Hepatic stellate cell (primary cell): Measurements from ENCODE around the gene ZDHHC1.
A peak's percentile ranks its signal among the peaks of the same experiment; 100 is the strongest.

Experiments
- DNase-seq: peaks from one replicate; pipeline ENCODE4 v3.0.0; 2011; ENCODE audit warnings: low spot score

The ZDHHC1 gene

GRCh38 chr16:67447508-67448076 is 31.3 kb upstream of the ZDHHC1 start:
- DNase-seq, result peak; percentile 56

DNA sequence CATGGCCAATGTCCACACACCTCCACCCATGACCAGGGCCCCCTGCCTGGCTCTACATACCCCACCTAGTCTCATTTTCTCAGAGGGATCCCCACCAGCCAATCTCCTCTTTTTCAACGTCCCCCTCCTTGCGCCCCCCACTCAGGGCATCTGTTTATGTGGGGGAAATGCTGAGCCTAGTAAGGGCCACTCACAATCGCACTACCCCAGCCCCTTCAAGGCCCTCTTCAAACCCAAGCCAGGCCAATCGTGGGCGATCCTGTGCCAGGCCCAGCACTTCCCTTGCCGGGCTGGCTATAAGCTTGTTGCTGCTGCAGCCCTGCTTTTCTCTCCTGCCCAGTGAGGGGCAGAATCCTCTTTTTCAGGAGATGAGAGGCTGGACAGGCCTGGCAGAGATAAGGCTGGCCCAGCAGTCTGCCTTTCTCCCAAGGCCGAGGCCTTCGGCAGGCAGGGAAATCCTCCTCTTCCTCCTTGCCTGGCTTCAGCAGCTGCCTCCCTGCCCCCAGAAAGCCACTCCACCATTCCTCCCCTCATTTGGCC is 30.8 kb upstream of the ZDHHC1 start:
- no peak for DNase-seq

DNA sequence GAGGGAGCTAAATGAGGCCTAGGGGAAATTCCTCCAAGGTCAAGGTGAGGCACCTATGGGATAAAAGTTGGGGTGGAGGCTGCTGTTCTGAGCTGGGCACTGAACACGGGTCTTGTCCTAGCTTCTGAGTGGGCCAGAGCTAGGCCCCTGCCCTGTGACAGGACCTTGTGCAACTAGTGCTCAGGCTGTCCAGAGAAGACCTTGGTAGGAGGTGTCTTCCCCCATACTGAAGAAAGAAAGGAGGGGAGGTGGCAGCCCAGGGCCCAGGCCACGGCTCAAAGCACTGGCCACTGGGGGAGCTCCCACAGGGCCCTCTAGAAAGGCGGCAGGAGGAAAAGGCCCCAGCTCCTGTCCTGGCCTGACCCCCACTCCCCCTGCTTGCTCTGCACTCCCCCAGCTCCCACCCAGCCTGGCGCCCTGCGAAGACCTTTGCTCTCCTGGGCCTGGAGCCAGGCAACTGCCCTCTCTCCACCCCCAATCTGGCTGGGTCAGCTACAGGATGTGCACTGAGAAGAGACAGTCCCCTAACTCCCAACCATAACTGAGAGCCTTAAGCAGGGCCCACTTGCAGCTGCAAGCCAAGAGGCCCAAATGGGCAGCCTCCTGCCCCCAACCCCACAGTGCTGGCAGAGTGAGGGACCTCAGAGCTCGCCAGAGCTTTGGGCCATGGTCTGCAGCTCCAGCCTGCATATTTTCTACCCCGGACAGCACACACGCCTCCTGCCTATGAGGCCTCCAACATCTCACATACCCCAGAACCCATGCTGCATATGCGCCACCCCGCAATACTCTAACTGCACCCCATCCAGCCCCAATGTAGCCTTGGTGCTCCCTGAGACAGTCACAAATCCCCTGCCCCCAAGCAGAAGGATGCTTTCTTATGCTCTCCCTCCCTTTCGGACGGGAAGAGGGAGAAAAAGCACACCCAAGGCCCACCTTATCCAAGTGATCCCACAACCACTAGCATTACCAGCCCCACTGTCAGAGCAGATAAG is 29.9 kb upstream of the ZDHHC1 start:
- no peak for DNase-seq

- DNase-seq, result no peak
Measured at GRCh38 chr16:67445441-67445912, 29.2 kb upstream of the ZDHHC1 start.

DNA sequence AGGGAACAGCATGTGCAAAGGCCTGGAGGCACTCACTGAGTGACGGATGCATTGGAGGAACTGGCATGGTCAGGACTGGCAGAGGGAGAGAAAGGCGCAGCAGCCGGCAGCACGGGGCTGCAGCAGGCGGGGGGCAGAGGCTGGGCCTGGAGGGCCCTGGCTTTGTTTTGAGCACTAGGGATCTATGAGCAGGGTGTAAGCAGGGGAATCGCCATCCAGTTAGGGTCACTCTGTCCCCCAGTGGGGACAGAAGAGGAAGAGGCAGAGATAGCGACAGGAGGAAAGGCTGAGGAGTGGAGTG is 28.8 kb upstream of the ZDHHC1 start:
- no peak for DNase-seq

DNA sequence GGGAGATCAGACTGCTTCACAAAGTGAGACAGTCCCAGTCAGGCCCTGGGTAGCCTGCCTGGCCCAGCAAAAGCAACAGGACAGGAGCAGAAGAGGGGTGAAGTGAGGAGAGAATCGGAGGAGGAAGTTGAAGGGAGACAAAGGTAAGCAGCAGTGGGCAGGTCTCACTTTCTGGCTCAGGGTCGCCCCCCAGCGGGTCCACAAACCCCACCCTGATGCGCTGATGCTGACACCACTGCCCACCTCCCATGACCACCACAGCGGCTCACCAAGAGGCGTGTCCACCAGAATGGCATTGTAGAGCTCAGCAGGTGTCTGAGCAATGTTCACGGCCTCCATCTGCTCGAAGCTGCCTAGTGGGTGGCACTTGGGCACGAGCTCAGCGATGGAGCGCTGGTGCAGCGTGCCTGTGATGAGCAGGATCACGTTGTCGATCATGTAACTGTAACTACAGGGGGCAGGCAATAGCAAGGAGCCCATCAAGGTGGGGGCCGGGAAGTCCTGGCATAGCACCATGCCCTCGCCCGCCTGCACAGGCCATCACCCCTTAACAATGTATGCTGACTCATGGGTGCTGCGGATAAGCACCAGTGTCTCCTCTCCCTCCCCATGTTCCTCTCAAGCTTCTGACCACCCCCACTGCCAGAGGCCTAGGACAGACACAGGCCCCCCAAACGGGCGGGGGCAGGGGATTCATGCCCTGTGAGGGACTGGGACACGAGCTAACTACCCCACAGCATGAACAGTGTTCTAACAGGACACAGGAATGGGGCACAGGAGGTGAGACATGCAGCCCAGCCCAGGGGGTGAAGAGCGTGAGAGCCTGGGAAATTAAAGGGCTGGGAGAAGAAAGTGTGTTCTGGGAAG is 28.2 kb upstream of the ZDHHC1 start:
- no peak for DNase-seq

DNA sequence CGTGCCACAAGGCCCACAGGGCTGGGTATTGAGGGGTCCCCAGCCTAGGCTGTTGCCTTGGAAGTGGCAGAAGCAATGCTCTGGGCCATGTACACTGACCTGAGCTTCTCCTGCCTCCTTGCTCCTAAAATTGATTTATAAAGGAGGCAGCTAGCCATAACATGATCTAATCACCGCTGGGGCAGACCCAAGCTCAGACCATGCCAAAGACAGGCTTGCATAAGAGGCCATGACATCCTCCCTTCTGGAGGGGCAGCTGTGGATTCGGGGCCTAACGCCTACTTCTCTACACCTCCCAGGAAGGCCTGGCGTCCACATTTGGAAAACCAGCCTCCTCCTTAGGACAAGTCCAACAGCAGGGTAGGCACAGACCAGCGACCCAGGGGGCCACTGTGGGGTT is 27.0 kb upstream of the ZDHHC1 start:
- no peak for DNase-seq

GRCh38 chr16:67442581-67443255 is 26.4 kb upstream of the ZDHHC1 start:
- DNase-seq, result no peak

- no peak for DNase-seq
Measured at GRCh38 chr16:67441907-67442306, 25.6 kb upstream of the ZDHHC1 start.

DNA sequence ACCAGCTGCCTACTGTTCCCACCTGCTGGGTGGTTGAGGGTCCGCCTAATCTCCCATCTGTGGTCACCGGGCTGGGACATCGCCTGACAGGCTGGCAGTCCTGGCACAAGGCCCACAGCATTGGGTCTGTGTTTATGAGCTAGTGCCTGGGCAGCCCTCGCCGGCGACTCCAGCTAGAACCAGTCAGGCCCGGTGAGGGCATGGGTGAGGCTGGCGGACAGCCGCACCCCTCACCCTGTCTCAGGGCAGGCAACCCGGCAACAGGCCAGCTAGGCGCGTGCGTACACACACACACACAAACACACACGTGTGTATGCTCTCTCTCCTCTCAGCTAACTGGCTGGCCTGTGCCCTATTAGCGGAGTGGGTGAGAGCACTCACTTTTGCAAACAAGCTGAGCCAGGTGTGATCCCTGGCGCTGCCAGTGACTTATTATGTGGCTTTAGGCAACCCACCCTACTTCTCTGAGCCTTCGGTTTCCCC is 25.0 kb upstream of the ZDHHC1 start:
- no peak for DNase-seq

GRCh38 chr16:67438824-67439393 is 22.6 kb upstream of the ZDHHC1 start:
- no peak for DNase-seq

GRCh38 chr16:67438098-67438791 is 22.0 kb upstream of the ZDHHC1 start:
- DNase-seq, result no peak

DNA sequence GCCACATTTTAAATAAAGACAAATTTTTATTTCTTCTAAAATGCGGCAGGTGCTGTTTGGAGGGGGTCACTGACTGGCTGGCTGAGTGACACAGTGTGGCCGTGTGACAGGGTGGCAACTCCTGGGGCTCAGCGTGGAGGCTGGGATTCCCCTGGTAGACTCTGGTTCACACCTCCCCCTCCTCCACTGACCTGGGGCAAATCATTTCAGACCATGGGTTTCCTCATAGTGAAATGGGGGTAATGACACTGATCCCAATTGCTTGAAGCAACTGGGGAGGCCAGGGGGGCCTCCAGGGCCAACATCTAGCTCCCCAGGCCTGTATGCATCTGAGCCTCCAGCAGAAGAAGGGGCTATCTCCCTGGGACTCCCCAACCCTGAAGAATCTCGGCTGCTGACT is 21.2 kb upstream of the ZDHHC1 start:
- DNase-seq, result no peak

DNA sequence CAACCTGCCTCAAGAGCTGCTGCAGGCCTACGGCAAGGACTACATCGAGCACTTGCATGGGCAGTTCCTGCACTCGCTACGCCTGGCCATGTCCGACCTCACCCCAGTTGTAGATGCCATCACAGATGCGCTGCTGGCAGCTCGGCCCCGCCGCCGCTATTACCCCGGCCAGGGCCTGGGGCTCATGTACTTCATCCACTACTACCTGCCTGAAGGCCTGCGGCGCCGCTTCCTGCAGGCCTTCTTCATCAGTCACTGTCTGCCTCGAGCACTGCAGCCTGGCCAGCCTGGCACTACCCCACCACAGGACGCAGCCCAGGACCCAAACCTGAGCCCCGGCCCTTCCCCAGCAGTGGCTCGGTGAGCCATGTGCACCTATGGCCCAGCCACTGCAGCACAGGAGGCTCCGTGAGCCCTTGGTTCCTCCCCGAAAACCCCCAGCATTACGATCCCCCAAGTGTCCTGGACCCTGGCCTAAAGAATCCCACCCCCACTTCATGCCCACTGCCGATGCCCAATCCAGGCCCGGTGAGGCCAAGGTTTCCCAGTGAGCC is 20.4 kb upstream of the ZDHHC1 start:
- DNase-seq, result no peak

- no peak for DNase-seq
Measured at GRCh38 chr16:67435758-67436164, 19.5 kb upstream of the ZDHHC1 start.

- DNase-seq, result no peak
Measured at GRCh38 chr16:67433131-67433719, 16.9 kb upstream of the ZDHHC1 start.

DNA sequence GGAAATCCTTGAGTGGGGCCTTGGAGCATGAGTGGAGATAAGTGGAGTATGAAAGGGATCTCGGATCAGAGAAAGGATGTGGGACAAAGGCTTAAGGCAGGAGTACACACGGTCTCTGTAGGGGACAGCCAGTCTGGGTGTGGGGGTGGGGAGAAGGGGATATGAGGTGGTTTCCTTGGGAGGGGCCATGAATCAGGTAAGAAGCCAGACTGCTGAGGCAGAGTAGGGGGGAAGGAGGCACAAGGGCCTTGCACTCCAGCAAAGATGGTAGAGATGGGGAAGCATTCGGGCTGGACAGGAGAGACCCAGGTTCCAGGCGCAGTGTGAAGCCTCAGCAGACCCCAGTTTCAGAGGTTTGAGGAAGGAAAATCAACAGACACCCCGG is 16.2 kb upstream of the ZDHHC1 start:
- DNase-seq, result no peak

DNA sequence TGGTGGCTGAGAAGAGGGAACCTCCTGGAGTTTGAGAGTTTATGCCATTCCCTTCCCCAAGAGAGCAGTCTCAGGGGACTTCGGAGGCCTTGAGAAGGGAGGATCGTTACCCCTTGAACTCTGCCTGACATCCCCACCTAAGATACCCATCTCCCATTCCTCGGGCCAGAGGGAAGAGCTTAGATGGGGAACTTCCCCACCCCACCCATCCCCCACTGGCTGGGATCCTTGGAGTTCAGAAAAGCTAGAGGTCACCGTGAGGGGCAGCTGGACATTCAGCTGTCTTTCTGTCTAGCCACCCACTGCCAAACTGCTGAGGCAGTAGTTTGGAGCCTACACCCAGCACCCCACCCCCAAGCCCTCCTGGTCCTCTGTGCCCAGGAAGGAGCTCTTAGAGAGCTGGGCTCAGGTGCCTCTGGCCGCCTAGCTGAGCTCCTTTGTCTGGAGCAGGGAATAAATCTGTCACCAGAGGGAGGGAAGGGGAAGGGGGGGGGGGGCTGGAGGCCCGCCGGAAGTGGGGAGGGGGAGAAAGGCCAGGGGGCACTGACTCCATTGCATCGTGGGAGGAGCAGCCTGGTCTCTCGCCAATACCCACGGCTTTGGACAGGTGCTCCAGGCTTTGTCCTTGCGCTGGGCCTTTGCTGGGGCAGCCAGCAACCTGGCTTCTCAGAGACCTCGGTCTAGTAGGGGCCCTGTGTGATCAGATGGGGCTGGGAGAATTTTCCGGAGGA is 15.7 kb upstream of the ZDHHC1 start:
- no peak for DNase-seq
